HG03565 (cell line): ENCODE data around the gene CDC25A.
A peak's percentile ranks its signal among the peaks of the same experiment; 100 is the strongest.
"Not testable (repeated sequence)": the region's sequence is repeated elsewhere in the genome, so short reads cannot be mapped to it uniquely, and the experiment has no call there.

Experiments used
- ATAC-seq: cut with Tn5 transposase; IDR thresholded peaks from one replicate; pipeline ENCODE4 v1.9.1; 2021; ENCODE audit warnings: mild to moderate bottlenecking, moderate library complexity; ENCODE audit not compliant: unreplicated experiment

The CDC25A gene

GRCh38 chr3:48188266-48189201 lies at the start of gene CDC25A:
TSS of gene CDC25A (minus strand) at chr3:48188417. CDS start at chr3:48187947, 470 bp downstream.
- peak; percentile 94 for ATAC-seq

GRCh38 chr3:48236531-48236930 lies 48.3 kb upstream of the CDC25A start:
- no peak for ATAC-seq

DNA sequence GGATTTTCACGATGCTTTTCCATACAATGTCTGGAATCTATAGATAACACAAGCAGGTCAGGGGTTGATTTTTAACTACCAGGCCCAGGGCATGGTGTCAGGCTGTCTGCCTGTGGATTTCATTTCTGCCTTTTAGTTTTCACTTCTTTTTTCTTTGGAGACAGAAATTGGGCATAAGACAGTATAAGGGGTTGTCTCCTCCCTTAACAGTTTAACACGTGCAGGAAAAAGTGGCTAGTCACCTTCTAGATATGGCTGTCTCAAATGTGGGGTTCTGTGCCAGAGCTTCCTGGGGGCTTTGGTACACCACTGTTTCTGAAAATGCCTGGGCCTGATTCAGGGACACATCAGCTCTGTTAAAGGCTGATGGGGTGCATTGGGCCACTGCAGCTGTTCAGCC lies 45.3 kb upstream of the CDC25A start:
- no peak for ATAC-seq

GRCh38 chr3:48232734-48233133 lies 44.5 kb upstream of the CDC25A start:
- ATAC-seq, result peak; percentile 59

GRCh38 chr3:48232232-48232631 lies 44.0 kb upstream of the CDC25A start:
- no peak for ATAC-seq

DNA sequence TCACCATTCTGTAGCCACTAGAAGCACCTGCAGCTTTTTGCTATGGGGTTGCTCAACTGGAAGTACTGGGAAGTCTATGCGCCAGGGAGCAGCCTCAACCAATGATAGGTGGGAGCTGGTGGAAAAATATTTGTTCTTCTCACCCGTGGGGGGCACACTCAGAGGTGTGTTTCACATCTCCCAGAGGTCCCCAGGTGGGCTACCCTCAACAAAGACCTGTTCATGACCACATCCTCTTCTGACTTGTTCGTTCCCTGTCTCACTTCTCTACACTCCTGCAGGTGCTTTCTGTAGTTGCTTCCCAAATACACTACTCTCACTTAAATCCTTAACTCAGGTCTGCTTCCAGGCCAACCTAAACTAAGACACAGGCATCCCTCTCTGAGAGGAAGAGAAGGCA lies 38.7 kb upstream of the CDC25A start:
- ATAC-seq, result no peak

GRCh38 chr3:48225587-48225986 lies 37.4 kb upstream of the CDC25A start:
- ATAC-seq, result no peak

DNA sequence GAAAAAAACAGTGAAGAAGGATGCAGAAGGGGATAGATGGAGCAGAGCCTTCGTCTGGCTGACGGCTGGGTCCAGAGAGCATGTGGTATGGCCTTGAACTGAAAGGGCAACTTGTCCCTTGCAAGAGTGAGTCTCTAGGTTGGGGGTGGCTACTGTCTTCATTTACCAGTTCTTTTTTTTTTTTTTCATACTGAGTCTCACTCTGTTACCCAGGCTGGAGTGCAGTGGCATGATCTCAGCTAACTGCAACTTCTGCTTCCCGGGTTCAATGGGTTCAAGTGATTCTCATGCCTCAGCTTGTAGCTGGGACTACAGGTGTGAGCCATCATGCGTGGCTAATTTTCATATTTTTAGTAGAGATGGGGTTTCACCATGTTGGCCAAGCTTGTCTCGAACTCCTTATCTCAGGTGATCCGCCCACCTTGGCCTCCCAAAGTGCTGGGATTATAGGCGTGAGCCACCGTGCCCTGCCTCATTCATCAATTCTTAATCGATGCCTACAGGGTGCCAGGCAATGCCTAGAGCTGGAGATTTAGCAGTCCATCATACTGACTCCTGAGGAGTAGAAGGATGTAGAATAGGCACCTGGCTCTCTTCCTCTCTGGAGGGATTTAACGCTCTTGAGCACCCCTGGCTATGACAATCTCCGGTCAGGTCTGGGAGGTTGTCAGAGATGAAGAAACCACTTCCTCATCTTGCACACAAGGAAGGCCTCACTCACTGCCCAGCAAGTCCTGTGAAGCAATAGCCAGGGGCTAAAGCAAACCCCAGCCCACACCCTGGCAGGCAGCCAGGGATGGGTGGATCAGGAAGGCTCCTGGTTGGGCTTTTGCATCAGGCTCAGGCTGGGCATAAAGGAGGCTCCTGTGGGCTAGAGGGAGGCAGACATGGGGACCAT lies 34.6 kb upstream of the CDC25A start, which contains the start of gene CAMP:
Gene CAMP (plus strand): TSS at position 880 of the 898 bp plus-strand sequence. CDS start 17 bp downstream, at position 897.
- ATAC-seq, result peak; percentile 44

GRCh38 chr3:48220746-48221145 lies 32.5 kb upstream of the CDC25A start:
- no peak for ATAC-seq

DNA sequence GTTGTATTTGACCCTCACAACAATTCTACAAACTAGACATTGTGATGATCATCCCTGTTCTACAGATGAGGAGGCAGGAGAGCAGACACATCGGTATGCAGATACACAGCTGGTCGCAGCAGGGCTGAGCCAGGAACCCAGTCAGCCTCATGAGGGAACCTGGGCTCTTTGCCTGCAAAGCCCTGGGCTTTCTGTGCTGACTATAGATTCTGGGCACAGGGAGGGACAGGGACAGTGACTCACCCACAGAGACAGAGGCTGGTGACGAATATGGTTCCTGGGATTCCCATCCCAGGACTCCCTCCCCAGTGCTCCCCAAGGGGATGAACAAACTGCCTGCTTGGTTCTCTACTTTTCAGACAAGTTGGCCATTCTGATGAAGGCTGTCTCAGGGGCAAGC lies 31.3 kb upstream of the CDC25A start:
- no peak for ATAC-seq

DNA sequence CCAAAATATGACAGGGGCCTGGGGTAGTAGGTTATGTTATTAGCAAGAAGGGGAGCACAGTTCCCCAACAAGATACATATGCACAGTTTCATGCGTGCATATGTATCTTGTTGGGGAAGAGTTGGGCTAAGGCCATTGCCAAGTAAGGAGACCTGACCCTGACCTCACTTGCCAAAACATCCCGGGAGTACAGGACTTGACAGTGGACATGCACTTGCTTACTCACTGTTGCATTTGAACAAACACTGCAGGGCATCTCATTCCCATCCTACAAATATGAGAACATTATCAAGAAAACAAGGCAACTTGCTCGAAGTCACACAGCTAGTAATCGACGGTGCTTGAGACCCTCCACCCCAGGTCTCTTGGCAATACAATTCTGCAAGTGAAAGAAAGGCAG lies 30.3 kb upstream of the CDC25A start:
- ATAC-seq, result no peak

DNA sequence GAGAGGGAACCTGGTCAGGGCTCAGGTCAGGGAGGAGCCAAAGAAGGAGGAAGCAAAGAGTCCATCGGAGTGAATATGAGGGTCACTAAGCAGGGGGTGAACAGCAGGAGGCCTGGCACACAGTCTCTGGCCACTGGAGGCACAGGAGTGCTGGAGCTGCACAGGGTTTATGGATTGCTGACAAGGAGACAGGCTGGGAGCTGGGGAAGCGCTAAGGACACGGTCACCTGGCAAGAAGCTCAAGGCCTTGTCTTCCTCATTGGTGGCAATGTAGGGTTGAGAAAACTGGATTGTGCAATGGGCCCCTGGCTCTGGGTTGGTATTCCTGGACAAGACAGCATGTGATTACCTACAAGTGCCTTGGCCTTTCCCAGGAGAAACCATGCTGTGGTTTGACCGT lies 29.2 kb upstream of the CDC25A start:
- ATAC-seq, result no peak

DNA sequence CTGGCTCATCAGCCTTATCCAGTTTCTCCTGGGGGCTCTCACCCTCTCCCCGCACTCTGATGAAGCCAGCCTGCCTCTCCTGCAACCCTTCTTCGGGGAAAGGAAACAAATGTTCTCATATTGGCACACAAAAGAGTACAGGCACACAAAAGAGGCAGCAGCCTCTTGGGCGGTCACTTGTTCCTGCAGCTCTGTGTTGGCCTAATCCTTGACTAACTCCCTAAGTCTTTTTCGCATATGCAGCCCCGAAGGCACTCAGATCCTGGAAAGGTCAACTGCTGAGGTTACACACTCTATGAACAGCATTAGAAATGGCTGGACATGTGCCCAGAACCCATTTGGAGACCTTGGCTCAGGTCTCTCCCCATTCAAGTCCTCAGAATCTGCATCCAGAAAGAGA lies 27.7 kb upstream of the CDC25A start:
- ATAC-seq, result no peak

DNA sequence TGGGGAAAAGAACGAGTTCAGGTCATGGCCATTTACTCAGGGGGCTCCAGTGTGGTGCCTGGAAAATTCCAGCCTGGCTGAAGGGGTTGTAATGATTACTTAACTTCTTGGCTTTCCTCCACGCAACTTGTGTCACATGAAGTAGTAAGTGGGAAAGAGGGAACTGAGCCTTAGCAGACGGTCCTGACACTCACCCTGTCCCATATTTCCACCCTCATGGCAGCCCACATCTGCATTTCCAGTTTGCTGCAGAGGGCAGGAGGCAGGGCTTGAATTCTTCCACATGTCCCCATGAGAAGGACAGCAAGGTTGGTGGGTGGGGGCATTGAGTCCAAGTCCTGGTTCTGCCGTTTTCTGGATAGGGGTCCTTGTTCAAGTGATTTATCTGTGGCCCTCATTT lies 27.2 kb upstream of the CDC25A start:
- ATAC-seq, result no peak

- ATAC-seq, result no peak
Observed at GRCh38 chr3:48215019-48215418, 26.8 kb upstream of the CDC25A start.

- ATAC-seq, result no peak
Observed at GRCh38 chr3:48214225-48214624, 26.0 kb upstream of the CDC25A start.

DNA sequence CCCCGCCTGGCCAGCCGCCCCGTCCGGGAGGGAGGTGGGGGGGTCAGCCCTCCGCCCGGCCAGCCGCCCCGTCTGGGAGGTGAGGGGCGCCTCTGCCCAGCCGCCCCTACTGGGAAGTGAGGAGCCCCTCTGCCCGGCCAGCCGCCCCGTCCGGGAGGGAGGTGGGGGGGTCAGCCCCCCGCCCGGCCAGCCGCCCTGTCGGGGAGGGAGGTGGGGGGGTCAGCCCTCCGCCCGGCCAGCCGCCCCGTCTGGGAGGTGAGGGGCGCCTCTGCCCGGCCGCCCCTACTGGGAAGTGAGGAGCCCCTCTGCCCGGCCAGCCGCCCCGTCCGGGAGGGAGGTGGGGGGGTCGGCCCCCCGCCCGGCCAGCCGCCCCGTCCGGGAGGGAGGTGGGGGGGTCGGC lies 23.6 kb upstream of the CDC25A start:
- not testable (repeated sequence) for ATAC-seq

GRCh38 chr3:48210534-48210933 lies 22.3 kb upstream of the CDC25A start:
- not testable (repeated sequence) for ATAC-seq

GRCh38 chr3:48209445-48209844 lies 21.2 kb upstream of the CDC25A start:
- no peak for ATAC-seq

DNA sequence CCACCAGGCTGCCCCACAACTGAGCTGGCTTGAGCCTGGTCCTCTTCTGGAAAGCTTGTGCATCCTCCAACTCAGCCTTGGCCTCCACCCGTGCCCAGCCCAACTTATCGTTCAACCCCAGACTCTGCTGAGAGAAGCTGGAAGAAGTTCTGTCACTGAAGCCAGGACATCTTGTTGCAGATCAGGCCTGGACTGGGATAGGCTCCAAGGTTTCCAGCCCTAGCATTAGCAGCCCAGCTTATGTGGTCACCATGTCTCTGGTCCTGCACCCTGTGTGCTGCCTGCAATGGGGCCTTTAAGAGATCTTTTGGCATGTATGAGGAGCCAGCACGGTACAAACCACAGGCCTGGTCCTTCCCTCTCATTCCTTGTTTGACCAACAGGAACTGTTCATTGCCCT lies 19.9 kb upstream of the CDC25A start:
- ATAC-seq, result no peak

DNA sequence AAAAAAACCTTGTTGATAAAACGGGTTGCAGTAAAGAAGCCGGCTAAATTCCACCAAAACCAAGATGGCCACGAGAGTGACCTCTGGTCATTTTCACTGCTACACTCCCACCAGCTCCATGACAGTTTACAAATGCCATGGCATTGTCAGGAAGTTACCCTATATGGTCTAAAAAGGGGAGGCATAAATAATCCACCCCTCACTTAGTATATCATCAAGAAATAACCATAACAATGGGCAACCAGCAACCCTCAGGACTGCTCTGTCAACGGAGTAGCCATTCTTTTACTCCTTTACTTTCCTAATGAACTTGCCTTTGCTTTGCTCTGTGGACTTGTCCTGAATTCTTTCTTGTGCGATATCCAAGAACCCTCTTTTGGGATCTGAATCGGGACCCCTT lies 14.4 kb upstream of the CDC25A start:
- no peak for ATAC-seq

DNA sequence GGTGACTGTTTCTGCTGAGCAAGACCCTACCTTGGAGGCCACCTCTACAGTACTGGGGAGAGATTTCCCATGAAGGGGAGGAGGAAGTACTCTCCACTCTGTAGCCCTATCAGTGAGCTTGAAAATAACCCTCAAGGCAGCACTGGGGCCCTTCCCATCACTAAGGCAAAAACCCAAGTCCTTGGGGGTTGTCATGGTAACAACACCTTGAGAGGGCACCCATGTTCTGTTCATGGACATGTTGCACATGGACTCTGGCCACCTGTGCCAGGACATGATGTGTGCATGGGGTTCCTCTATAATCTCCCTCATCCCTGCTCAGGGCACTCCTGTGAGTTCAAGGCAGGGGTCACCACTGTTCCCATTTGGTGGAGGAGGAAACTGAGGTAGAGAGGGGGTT lies 10.9 kb upstream of the CDC25A start:
- no peak for ATAC-seq
